Uterus (tissue), 2 donors: ENCODE measurements around the gene TMEM41A.

Experiments
- POLR2A ChIP-seq, 2 donors: fragments of 450-650 bp; IDR thresholded peaks; one replicate each; pipeline ENCODE4 v1.6.1; 2016; ENCODE audit warnings: antibody characterized with exemption in 2 of 2, mild to moderate bottlenecking in 1 of 2, moderate library complexity in 1 of 2
- TF ChIP-seq, protein P1 (sequence below), 4 experiments: fragments of 200-600 bp in 2 of 4; fragments of 450-650 bp in 2 of 4; sonication (generic) in 2 of 4; IDR thresholded peaks; one replicate each; pipeline ENCODE4 v1.5.1; 2016 to 2019; ENCODE audit warnings: antibody characterized with exemption in 4 of 4, mild to moderate bottlenecking in 2 of 4, moderate library complexity in 1 of 4

DNA sequence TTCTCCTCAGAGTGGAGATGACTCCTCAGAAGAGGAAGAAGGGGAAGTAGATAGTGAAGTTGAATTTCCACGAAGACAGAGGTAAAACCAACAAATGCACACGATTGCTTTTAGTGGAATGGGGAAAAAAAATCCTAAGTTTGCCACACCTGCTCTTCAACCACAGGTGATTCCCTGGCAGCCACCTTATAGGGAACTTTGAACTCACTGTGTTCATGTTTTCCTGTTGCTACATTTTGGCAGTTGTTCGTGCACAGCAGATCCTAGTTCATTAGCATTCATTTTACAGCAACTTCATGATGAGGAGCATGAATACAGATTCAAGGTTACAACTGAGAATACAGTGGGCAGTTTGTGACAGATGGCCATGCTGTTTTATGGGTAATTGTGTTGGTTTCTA is 21.5 kb downstream of the TMEM41A start:
- no peak for TF ChIP-seq POLR2A (IDR thresholded peaks at IDR 0.05)
- TF ChIP-seq, protein P1, sequence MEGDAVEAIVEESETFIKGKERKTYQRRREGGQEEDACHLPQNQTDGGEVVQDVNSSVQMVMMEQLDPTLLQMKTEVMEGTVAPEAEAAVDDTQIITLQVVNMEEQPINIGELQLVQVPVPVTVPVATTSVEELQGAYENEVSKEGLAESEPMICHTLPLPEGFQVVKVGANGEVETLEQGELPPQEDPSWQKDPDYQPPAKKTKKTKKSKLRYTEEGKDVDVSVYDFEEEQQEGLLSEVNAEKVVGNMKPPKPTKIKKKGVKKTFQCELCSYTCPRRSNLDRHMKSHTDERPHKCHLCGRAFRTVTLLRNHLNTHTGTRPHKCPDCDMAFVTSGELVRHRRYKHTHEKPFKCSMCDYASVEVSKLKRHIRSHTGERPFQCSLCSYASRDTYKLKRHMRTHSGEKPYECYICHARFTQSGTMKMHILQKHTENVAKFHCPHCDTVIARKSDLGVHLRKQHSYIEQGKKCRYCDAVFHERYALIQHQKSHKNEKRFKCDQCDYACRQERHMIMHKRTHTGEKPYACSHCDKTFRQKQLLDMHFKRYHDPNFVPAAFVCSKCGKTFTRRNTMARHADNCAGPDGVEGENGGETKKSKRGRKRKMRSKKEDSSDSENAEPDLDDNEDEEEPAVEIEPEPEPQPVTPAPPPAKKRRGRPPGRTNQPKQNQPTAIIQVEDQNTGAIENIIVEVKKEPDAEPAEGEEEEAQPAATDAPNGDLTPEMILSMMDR (IDR thresholded peaks at IDR 0.05) = no peak
